Measurements from ENCODE around the gene GRAP.

The GRAP gene

DNA sequence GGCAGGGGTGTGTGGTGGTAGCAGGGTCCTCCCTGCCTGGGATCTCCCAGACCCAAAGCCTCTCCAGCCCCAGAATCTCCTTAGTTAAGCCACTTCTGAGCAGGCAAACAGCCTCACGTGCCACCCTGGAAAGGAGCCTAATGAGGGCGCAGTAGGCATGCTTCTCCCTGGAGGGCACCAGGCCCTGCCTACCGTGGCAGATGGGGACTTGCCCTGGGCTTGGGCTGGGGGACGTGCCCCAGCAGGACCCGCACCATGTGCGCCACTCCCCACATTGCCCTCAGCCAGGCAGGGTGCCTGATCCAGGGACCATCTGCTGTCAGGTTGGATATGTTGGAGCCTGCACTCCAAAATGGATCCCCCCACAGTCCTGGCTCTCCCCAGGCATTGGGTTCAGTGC, 56.4 kb downstream of the GRAP start:
- peaks cover 9% of the 10 kb centered on the region for H3K27me3 ChIP-seq
- H3K36me3 ChIP-seq = peaks cover 49% of the 10 kb centered on the region
- TF ChIP-seq, protein P1, sequence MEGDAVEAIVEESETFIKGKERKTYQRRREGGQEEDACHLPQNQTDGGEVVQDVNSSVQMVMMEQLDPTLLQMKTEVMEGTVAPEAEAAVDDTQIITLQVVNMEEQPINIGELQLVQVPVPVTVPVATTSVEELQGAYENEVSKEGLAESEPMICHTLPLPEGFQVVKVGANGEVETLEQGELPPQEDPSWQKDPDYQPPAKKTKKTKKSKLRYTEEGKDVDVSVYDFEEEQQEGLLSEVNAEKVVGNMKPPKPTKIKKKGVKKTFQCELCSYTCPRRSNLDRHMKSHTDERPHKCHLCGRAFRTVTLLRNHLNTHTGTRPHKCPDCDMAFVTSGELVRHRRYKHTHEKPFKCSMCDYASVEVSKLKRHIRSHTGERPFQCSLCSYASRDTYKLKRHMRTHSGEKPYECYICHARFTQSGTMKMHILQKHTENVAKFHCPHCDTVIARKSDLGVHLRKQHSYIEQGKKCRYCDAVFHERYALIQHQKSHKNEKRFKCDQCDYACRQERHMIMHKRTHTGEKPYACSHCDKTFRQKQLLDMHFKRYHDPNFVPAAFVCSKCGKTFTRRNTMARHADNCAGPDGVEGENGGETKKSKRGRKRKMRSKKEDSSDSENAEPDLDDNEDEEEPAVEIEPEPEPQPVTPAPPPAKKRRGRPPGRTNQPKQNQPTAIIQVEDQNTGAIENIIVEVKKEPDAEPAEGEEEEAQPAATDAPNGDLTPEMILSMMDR (IDR thresholded peaks at IDR 0.05) = no peak
- no peaks in the 10 kb centered on the region for H3K9me3 ChIP-seq
- peaks cover 9% of the 10 kb centered on the region in 2 experiments for H3K4me1 ChIP-seq (ENCODE audit: control insufficient read depth in 1 of 2, insufficient read depth in 1 of 2, low read depth in 1 of 2, low read length in 1 of 2)
- H3K4me3 ChIP-seq (ENCODE audit: low read depth in 1 of 2, low read length in 1 of 2) = no peak overlapping the region
- H3K27ac ChIP-seq = no peak overlapping the region

DNA sequence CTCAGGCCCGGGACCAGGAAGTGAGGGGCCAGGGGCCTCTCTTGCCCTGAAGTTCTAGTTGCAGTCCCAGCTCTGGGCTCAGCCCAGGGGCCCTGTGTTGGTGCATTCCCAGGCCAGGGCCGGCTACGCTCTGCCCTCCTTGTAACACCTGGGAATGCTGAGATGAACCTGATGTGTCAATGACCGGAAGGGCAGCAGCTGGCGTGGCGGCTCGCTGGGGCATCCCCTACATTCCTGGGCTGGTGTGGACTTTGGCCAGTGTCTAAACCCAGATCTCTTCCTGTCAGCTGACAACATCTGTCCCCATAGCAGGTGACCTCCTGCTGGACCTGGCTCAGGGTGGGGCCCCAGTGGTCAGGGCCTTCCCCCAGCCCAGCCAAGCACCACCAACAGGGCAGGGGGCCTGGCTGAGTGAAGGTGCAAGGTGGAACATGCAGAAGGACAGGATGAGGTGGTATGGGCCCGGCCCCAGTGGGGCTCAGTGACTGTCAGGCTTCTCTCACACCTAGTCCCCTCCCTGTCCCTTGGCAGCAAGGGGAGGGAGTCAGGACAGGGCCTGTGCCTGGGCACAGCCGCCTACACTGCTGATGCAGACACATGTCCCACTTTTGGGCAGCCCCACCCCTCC, 58.1 kb downstream of the GRAP start:
- TF ChIP-seq, protein P1 (IDR thresholded peaks at IDR 0.05) = no peak
- no peak overlapping the region for H3K27ac ChIP-seq
- H3K4me1 ChIP-seq (ENCODE audit: control insufficient read depth in 1 of 2, insufficient read depth in 1 of 2, low read depth in 1 of 2, low read length in 1 of 2) = peaks cover 9% of the 10 kb centered on the region in 2 experiments
- peaks cover 9% of the 10 kb centered on the region for H3K27me3 ChIP-seq
- no peaks in the 10 kb centered on the region for H3K9me3 ChIP-seq
- H3K4me3 ChIP-seq (ENCODE audit: low read depth in 1 of 2, low read length in 1 of 2) = no peak overlapping the region
- H3K36me3 ChIP-seq = peaks cover 51% of the 10 kb centered on the region

DNA sequence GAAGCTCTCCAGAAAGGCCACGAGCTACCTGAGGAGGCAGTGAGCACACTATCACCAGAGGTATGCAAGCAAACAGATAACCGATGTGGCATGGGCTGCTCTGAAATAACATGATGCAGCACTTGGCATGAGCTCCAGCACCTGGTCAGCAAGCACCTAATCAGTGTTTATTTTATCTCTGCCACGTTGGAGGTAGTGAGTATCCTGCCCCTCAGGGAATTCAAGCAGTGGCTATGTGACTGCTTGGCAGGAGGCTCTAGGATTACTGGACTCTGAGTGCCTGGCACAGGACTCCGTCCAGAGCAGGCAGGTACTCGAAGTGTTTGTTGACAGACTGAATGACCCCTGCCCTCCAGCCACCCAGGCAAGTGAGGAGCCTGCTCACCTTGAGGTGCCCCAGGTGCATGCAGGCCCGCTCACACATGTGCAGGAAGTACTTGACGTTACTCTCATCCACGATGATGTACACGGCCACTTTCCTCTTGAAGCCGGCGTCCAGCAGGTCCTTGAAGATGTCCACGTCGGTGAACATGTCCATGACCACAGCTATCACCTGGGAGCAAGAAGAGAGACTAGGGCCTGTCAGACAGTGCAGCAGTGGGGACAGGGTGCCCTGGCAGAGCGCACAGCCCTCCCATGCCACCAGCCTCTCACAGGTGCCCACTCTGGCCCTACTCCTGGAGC, 58.8 kb downstream of the GRAP start:
- H3K36me3 ChIP-seq = peaks cover 53% of the 10 kb centered on the region
- H3K9me3 ChIP-seq = no peaks in the 10 kb centered on the region
- H3K27me3 ChIP-seq = peaks cover 9% of the 10 kb centered on the region
- TF ChIP-seq, protein P1 (IDR thresholded peaks at IDR 0.05) = no peak
- no peak overlapping the region for H3K27ac ChIP-seq
- H3K4me1 ChIP-seq (ENCODE audit: control insufficient read depth in 1 of 2, insufficient read depth in 1 of 2, low read depth in 1 of 2, low read length in 1 of 2) = peaks cover 9% of the 10 kb centered on the region in 2 experiments
- H3K4me3 ChIP-seq (ENCODE audit: low read depth in 1 of 2, low read length in 1 of 2) = no peak overlapping the region

DNA sequence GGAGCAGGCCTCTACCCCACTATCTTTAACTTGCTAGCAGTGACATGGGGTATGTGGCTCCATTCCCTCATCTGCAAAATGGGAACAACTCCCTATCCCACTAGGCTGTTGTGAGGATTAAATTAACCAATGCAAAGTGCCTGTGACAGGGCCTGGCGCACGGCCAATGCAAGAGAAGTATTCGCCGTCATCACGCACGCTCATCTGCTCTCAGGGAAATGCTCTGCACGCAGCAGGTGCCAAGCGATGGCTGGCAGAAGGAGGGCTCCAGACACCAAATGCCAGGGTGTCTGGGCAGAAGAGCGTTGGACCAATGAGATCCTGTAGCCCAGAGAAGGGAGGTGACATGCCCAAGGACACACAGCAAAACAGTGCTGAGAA, 59.5 kb downstream of the GRAP start:
- Histone ChIP-seq H3K4me3 (ENCODE audit: low read depth in 1 of 2, low read length in 1 of 2) (no peak overlapping the region), H3K9me3 (no peaks in the 10 kb centered on the region), H3K27me3 (peaks cover 4% of the 10 kb centered on the region), H3K36me3 (peaks cover 61% of the 10 kb centered on the region), H3K4me1 (ENCODE audit: control insufficient read depth in 1 of 2, insufficient read depth in 1 of 2, low read depth in 1 of 2, low read length in 1 of 2) (peaks cover 1 to 3% of the 10 kb centered on the region in 2 experiments), H3K27ac (no peak overlapping the region)
- TF ChIP-seq, protein P1 (IDR thresholded peaks at IDR 0.05) = no peak

DNA sequence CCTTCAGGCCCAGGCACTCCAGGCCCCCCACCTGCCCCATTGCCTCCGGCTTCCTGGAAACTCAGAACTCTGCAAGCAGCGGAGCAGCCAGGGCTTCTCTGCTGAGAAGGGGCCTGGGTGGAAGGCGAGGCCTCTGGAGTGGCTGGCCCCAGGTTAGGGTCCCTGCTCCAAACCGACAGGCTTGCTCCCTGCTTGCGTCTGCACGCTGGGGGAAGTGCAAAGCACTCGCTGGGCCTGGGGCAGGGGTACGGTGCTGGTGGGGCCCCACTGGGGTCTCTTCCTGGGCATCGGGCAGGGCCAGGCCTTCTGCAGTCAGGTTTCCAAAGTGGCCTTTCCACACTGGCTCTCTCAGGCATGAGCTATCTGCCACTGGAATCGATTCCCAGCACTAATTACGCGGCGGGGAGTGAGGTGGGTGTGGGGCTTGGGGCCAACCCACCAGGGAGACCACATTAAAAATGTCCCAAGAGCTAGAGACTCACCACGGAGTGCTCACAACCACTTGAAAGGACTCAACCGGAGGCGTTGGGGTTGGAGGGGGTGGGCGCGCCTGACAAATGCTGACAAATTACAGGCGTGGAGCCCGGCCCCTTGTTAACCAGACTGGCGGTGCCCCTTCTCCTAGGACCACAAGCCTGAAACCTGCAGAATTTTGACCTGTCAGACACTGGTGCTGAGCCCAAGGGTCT, 60.1 kb downstream of the GRAP start:
- TF ChIP-seq, protein P1 (IDR thresholded peaks at IDR 0.05) = no peak
- H3K36me3 ChIP-seq = peaks cover 66% of the 10 kb centered on the region

More for the DNA sequence above, 60.1 kb downstream of the GRAP start:
- Histone ChIP-seq H3K4me1 (ENCODE audit: control insufficient read depth in 1 of 2, insufficient read depth in 1 of 2, low read depth in 1 of 2, low read length in 1 of 2) (no peaks in the 10 kb centered on the region), H3K4me3 (ENCODE audit: low read depth in 1 of 2, low read length in 1 of 2) (no peak overlapping the region), H3K9me3 (no peaks in the 10 kb centered on the region), H3K27me3 (no peaks in the 10 kb centered on the region), H3K27ac (no peak overlapping the region)
